UCSD-AML1 (cell line): ENCODE results near the gene FRMD1.

Source experiments
- DNase-seq: peaks from one replicate; lab custom pipeline; 2025; ENCODE audit not compliant: unreplicated experiment; lab: John Stamatoyannopoulos, UW

Gene FRMD1

DNA sequence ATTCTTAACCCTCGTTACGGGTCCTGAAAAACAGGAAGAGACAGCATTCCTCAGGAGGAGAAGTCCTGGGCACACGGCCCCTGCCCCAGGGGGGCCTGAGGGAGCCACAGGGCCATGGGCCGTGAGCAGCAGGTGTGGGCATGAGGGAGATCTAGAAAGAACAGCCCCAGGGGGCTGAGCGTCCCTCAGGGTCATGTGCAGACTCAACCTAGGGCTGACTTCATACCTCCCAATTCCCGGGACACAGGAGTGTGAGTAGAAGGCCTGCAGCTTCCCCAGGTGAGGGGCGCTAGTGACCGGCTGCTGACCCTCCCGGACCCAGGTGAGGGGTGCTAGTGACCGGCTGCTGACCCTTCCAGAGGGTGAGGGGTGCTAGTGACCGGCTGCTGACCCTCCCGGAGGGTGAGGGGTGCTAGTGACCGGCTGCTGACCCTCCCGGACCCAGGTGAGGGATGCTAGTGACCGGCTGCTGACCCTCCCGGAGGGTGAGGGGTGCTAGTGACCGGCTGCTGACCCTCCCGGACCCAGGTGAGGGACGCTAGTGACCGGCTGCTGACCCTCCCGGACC is 35.1 kb downstream of the FRMD1 start:
- no peak for DNase-seq

DNA sequence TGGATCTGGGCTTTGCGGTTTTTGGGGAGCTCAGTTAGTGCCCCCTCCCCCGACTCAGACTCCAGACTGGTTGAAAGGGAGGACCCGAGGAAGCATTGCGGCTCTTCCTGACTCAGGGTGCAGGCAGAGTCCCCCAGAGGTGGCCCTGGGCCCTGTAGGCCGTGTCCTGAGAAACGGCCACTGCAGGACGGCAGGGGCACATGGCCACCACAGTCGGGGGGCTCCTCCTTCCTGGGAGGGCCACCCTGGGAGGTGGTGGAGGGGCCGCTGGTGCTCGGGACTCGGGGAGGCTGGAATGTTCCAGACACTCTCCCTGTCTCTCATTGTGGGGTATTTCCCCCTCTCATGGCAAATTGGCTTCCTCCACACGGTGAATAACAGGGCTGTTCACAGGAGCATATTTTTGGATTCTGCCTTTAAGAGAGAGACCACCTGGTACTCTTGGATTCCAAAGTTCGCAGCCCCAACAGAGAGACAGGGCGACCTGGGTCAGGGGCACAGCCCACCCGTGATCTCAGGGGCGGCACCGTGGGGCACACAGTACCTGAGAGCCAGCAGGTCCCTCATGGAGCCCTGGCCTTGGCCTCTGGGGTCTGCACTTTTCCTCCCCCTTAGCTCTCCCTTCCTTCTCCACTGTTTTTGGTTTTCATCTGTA is 35.7 kb downstream of the FRMD1 start:
- no peak for DNase-seq

DNA sequence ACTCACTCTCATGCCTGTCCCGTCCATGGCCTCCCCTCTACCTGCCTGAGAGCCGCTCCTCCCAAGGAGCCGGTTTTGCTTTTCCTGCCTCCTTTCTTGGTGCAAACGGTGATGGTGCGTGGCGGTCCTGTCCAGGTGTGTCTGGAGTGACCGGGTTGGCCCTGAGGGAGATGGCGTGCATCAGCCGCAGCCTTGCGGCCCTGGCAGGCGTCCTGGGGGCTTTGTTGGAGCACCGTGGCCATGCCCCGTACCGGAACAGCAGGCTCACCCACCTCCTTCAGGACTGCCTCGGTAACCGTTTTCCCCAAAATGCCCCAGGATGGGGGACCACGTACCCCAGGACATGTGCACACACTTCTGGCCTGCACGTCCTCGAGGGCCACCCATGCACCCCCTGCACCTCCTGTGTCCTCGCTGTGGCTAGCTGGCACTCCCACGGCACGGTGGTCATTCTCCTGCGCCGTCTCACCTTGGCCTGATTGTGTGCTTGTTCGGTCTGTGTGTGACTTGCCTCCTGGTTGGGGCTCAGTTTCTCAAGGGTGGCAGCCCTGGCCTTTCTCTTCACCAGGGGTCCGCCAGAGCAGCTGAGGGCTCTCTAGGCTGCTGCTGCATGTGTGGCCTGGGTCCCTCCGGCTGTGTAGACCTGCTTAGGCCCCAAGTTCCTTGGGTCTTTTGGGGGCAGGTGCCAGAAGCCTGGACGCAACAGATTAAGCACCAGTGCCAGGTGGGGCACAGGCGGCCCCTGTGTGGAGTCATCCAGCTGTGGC is 36.4 kb downstream of the FRMD1 start:
- no peak for DNase-seq

DNA sequence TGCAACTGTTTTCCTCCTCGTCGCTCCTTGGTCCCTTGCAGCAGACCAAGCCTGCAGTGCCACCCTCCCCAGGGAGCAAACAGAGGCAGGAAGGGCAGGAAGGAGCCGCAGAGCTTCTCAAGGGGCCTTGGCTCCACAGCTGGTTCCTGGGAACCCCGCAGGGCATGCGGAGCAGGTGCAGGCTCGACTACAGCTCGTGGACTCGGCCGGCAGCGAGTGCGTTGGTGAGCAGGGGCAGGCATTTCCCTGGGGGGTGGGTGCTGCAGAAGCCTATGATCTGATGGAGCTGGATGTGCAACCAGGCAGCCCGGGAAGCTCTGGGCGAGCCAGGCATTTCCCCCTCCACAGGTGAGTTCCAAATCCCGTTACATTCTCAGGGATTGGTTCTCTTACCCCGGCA is 37.1 kb downstream of the FRMD1 start:
- no peak for DNase-seq

DNA sequence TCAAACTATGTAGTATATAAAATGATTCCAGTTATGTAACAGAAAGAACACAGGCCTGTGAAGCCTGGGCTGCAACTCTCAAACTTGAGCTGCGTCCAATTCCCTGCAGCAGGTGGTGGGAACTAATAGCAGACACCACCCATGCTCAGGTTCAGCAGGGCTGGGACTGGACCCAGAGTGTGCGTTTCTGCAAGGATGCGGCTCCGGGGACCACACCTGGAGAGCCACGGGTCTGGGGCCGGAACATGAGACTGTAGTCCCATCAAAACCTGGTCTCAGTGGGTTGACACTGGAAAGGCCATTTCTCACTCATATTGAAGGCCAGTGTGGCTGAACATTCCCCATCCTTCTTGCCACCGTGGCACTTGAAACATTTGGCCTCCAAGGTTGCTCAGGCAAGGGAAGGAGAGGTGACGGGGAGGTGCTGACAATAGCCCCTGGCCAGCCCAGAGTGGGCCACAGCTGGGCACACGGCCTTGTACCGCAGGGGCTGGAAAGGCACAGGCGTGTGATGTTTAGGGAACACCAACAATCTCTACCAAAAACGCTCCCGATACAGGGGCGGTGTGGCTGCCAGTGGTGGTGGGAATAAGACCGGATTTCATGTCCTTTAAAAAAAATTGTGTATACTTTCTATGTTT is 38.0 kb downstream of the FRMD1 start:
- no peak for DNase-seq

DNA sequence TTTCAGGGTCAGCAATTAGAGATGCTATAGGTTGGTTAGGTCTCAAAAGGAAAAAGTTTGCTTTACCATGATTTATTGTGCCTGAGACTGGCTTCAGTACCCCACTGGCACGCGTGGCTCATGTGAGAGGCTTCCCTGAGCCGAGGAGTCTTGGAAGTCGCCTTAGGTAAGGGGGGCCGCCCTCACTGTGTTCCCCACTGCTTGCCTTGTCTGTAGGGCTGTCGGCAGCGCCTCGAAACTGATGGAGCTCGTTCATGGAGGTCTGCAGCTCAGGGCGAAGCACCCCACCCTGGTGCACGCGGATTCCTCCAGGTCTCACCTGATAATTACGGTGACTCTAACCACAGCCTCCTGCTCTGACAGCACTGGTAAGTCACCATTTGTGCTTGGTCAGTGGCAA is 39.2 kb downstream of the FRMD1 start:
- no peak for DNase-seq

DNA sequence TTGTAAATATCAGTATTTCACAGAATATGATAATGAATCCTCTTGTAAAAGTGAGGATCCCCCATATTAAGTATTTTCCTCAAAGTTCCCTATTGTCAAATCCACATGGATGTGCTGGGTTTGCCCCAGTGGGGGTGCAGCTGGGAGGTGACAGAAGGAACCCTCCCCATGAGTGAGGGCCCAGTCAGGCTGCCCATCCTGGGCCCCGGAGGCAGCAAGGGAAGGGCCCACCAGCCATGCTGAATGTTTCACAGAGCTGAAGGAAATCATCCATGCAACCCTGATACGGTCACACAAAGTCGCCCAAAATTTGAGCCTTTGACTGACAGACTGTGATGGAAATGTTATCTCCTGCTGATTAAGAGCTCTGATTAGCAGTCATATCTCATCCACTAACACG is 39.7 kb downstream of the FRMD1 start:
- DNase-seq, result no peak

DNA sequence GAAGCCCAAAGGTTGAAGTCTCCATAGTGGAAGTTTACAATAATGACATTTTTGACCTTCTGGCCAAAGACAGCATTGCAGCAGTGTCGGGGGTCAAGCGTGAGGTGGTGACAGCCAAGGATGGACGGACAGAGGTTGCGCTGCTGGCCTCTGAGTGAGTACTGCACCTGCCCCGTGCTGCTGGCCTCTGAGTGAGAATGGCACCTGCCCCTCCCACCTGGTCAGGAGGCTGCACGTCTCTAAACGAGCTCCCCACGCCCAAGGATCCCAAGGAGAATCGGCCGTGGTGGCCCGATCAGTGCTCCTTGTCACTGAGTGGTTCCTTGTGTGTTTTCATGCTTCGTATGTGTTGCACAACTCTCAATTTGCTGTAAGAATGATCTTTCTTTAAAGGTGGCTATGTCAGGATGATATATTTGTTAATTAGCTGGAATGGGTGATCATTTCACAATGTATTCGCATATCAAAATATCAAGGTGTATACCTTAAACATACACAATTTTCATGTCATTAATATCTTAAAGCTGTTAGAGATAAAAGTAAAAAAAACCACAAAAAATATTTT is 40.4 kb downstream of the FRMD1 start:
- DNase-seq, result no peak

DNA sequence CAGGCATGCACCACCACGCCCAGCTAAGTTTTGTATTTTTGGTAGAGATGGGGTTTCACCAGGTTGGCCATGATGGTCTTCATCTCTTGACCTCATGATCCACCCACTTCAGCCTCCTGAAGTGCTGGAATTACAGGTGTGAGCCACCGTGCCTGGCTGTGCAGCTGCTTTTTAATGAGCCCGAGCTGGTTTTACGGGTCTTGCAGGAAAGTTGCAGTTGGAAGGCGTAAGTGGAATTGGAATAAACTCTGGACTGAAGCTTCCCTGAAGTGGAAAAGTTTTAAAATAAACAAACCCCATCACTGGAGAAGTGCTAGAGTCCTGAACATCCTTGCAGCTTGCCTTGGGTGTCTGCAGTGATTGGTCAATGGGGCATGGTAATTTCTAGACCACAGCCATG is 41.2 kb downstream of the FRMD1 start:
- DNase-seq, result no peak

DNA sequence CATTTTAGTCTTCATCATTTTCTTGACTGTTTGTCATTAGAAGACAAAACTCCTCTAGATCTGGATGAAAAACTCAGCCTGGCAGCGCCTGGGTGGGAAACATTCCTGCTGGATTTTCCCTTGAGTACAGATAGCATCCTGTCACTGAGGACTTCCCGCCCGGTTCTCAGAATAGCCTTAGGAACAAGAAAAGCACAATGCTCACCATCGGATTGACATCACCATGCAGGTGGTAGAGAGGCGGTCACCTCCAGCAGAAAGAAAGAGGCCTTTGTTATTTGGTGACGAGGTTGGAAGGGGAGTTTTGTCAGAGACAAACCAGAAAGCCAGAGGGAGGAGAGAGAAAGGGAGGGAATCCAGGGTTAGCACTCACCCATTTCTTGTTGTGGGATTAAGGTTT is 41.8 kb downstream of the FRMD1 start:
- DNase-seq, result no peak

DNA sequence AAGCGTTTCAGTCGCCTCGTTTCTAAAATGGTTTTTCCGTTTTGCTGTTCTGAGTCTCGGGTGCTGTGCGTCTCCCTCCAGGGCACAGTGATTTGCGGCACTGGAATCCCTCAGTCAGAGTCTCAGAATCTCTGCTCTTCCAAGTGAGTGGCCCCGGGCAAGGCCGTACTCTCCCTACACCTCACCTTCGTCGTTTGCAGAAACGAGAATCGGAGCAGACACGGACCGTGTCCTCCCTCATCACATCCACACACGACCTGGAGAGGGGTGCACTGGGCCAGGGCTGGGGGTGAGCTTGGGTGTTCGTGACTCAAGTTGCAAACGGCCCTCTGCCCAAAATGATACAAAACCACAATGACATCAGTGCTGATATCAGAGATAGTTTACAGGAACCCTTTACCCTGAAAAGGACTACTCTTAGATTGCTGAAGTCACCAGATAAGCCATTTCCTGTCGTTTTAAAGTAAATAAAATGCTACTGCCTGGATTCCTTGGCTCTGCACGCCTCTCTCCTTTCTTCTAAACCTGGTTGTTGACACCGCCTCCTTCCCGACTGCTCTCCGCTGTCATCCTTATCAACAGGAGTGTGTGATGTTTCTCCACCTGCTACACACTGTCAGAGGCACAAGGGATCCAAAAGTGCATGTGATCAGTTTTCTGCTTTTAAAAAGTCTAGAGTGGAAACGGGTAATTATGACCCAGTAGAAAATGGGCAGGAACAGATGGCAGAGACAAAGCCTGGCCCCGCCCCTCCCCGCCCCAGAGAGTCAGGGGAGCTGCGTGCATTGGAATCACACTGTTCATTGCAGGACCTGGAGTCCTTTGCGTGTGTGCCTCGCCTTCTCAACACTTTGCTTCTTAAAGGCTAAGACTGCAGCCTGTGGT is 43.1 kb downstream of the FRMD1 start:
- no peak for DNase-seq

DNA sequence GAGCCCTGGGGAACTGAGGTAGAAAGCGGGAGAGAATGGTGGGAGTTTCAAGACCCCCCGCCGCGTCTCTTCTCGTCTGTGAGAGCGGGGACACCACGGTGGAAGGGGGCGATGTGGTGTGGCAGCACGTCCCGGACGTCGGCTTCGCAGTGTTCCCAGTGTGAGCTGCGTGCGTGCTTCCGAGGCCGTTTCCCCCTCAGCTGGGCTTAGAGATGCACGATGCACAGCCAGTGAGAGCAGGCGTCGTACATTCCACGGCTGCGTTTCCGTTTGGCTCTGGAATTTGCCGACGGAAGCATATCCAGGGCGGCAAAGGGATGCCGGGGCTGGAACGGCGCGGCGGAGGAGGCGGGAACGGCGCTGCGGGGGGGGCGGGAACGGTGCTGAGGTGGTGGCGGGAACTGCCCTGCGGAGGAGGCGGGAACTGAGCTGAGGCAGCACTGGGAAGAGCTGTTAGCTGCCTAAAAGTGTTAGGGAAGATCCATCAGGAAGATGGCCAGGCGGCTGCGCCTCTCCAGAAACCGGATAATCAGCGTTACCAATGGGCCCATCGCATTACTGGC is 43.8 kb downstream of the FRMD1 start:
- no peak for DNase-seq

DNA sequence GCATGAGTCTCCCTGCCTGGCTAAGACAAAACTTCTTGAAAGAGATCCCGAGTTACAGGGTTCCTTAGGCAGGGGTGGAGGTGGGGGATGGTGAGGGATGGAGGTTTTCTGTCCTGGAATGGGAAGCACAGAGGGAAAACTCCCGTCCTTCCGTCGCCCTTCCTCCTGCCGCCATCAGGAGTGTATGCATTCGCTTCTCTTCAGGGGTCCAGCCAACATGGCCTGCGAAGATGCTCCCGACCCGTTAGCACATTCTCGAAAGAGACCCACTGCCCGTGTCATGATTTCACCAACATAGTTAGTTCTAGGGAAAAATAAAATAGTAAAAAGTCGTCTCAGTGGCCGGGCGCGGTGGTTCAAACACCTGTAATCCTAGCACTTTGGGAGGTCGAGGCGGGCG is 44.5 kb downstream of the FRMD1 start:
- DNase-seq, result no peak

DNA sequence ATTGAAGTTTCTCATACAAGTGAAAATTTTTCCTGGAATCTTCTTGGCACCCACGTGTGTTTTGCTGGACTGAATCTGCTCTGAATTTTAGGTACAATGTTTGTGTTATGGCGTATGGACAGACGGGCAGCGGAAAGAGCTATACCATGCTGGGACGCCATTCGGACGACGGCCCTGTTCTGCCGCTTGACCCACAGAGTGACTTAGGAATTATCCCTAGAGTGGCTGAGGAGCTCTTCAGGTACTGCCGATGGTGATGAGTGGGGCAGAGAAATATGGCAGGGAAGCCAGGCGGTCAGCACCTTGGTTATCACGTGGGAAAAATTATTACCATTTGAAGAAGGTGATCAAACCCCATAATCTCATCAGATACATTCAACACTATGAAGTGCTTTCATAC is 45.2 kb downstream of the FRMD1 start:
- no peak for DNase-seq

DNA sequence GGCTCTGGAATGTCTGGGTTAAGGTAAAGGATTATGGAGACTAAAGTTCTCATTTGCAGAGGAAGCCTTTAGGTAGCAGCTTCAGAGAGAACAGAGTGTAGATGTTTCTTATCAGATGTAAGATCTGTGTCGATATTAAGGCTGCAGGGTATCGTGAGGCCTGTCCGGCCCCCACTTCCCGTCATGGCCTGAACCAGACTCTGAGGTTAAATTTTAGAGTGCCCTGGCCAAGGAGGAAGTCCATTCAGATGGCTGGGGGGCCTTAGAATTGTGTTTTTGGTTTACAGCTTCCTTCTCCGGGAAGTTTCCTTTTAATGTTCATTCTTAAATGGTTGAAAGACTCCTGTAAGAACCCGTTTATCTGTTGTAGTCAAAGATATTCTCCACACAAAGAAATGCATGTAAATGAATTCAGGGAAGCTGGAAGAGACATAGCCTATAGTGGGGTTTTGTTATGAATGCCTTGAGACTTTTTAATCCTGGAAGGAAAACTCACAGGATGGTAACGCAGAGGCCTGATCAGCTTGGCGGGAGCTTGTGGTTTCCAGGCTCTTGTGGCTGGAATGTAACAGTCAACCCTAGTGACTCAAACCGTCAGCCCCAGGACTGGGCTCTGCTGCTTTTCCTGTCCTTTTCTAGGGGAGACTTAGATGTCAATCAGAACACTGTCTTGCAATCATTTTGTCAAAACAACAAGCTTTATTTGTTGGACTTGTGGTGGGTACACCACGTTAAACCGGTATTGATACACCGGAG is 46.8 kb downstream of the FRMD1 start:
- peak; percentile 31 for DNase-seq

DNA sequence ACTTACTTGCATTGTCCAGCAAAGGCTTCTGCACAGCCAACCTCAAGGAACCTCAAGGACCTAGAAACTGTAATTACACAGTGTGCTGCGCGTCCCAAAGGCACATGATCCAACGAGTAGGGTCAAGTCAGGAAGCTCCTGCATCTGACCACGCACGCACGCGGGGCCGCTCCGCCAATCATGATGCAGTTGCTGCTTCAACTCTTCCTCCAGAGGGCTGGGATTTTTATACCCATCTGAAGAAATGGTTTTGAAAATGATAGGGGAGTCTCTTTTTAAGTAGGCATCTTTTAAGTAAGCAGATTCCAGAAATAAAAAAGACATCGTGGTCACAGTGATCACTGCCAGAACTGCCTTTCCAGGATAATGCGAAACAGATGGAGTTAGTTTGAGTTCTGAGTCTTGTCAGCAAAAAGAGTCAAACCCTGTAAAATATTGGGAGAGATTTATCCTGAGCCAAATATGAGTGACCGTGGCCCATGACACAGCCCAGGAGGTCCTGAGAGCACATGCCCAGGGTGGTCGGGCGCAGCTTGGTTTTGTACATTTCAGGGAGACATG is 47.5 kb downstream of the FRMD1 start:
- DNase-seq, result no peak

DNA sequence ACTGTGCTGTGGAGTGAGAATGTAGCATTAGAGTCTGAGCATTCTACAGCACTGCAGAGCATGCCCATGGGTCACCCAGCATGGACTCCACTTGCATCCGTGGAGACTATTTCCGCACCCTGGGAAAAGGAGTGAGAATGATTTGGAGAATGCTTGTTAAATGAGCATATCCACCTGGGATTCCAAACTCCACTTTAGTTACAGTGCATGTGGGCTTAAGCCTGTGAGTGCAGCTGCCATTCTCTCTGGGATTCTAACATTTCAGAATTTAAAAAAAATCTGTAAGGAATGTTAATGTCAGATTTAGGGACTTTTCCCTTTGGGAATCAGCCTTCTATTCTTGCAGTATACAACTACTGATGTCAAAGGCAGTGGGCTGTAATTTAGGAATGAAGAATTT is 48.1 kb downstream of the FRMD1 start:
- DNase-seq, result no peak

DNA sequence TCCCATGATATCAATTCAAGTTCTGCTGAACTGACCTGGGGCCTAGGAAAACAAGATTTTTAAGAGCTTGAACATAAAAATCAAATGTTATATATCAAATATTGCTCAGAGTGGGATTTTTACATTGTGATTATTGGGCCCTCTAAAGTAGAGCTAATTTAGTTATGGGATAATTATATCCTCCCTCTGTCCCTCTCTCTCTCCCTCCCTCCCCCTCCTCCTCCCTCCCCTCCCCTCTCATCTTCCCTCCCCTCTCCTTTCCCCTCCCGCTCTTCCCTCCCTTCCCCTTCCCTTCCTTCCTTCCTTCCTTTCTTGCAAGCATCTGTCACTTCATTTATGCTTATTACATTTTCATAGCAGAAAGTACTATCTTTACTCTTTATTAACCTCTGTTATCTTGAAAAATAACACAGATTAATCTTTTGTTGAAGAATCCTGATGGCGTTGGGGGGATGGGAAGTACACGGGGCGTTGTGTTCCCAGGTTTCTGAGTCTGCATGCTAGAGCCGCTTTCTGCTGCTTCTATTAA is 48.7 kb downstream of the FRMD1 start:
- no peak for DNase-seq
